ENCODE results near the gene IGF2BP3. TPM values are rescaled to one million over a fixed set of nuclear protein-coding genes. Genes with fewer than 3 reads are reported as not detected.

IGF2BP3 gene
- total and polyA plus RNA-seq, 4 donors, result 0.08 to 1.6 (median 0.71) TPM; not detected in 1

GRCh38 chr7:23295401-23295697, 174.9 kb downstream of the IGF2BP3 start:
- Histone ChIP-seq H3K9me3 (ENCODE audit: control insufficient read depth, low read length) (no peaks in the 10 kb centered on the region), H3K4me1 (ENCODE audit: control insufficient read depth in 1 of 2, insufficient read depth in 2 of 2, low read length in 2 of 2) (peaks cover 0 to 2% of the 10 kb centered on the region in 2 donors), H3K27ac (ENCODE audit: low read depth in 1 of 2, low read length in 2 of 2) (no peak overlapping the region), H3K36me3 (ENCODE audit: control insufficient read depth in 1 of 2, insufficient read depth in 2 of 2, low read length in 1 of 2) (no peaks in the 10 kb centered on the region), H3K4me3 (ENCODE audit: low read length in 2 of 2) (no peak overlapping the region), H3K27me3 (ENCODE audit: control insufficient read depth in 1 of 2, insufficient read depth in 2 of 2, low read length in 1 of 2) (no peaks in the 10 kb centered on the region)
- DNase-seq, result no peak
- intact Hi-C loops (cut with DNase I), result loop anchor here in 1 of 2 donors (5.0 kb wide), 1 partner anchor 237 kb away; the partner anchor contains the start of gene TRA2A
- no peak for ATAC-seq (ENCODE audit: low FRiP score)

GRCh38 chr7:23294549-23295400, 175.5 kb downstream of the IGF2BP3 start:
- peaks cover 0 to 2% of the 10 kb centered on the region in 2 donors for H3K4me1 ChIP-seq (ENCODE audit: control insufficient read depth in 1 of 2, insufficient read depth in 2 of 2, low read length in 2 of 2)
- H3K4me3 ChIP-seq (ENCODE audit: low read length in 2 of 2), result no peak overlapping the region
- H3K27me3 ChIP-seq (ENCODE audit: control insufficient read depth in 1 of 2, insufficient read depth in 2 of 2, low read length in 1 of 2), result no peaks in the 10 kb centered on the region
- no peaks in the 10 kb centered on the region for H3K36me3 ChIP-seq (ENCODE audit: control insufficient read depth in 1 of 2, insufficient read depth in 2 of 2, low read length in 1 of 2)
- H3K27ac ChIP-seq (ENCODE audit: low read depth in 1 of 2, low read length in 2 of 2), result no peak overlapping the region
- ATAC-seq (ENCODE audit: low FRiP score), result no peak
- H3K9me3 ChIP-seq (ENCODE audit: control insufficient read depth, low read length), result no peaks in the 10 kb centered on the region
- no peak for DNase-seq
- intact Hi-C loops (cut with DNase I), result loop anchor here in 1 of 2 donors (5.0 kb wide), 1 partner anchor 238 kb away; the partner anchor contains the start of gene TRA2A
- WGBS, 2 donors, result 78 to 83% methylated on average over 6 of the region's 6 CpGs

GRCh38 chr7:23293500-23294073, 176.7 kb downstream of the IGF2BP3 start:
- H3K4me1 ChIP-seq (ENCODE audit: control insufficient read depth in 1 of 2, insufficient read depth in 2 of 2, low read length in 2 of 2), result peaks cover 0 to 1% of the 10 kb centered on the region in 2 donors
- H3K9me3 ChIP-seq (ENCODE audit: control insufficient read depth, low read length), result no peaks in the 10 kb centered on the region
- intact Hi-C loops (cut with DNase I), result no loop called here
- ATAC-seq (ENCODE audit: low FRiP score) (no peak), DNase-seq (no peak)
- 82 to 88% methylated on average over 12 of the region's 12 CpGs for WGBS, 2 donors
- H3K27ac ChIP-seq (ENCODE audit: low read depth in 1 of 2, low read length in 2 of 2), result no peak overlapping the region
- no peaks in the 10 kb centered on the region for H3K36me3 ChIP-seq (ENCODE audit: control insufficient read depth in 1 of 2, insufficient read depth in 2 of 2, low read length in 1 of 2)
- no peaks in the 10 kb centered on the region for H3K27me3 ChIP-seq (ENCODE audit: control insufficient read depth in 1 of 2, insufficient read depth in 2 of 2, low read length in 1 of 2)
- no peak overlapping the region for H3K4me3 ChIP-seq (ENCODE audit: low read length in 2 of 2)

- intact Hi-C loops (cut with DNase I), result no loop called here
- no peak for ATAC-seq (ENCODE audit: low FRiP score)
- H3K27ac ChIP-seq (ENCODE audit: low read depth in 1 of 2, low read length in 2 of 2), result no peak overlapping the region
- H3K36me3 ChIP-seq (ENCODE audit: control insufficient read depth in 1 of 2, insufficient read depth in 2 of 2, low read length in 1 of 2), result no peaks in the 10 kb centered on the region
- DNase-seq, result no peak
- H3K4me3 ChIP-seq (ENCODE audit: low read length in 2 of 2), result no peak overlapping the region
- 91 to 95% methylated on average over 4 of the region's 4 CpGs for WGBS, 2 donors
- no peaks in the 10 kb centered on the region for H3K4me1 ChIP-seq (ENCODE audit: control insufficient read depth in 1 of 2, insufficient read depth in 2 of 2, low read length in 2 of 2)
- no peaks in the 10 kb centered on the region for H3K9me3 ChIP-seq (ENCODE audit: control insufficient read depth, low read length)
- no peaks in the 10 kb centered on the region for H3K27me3 ChIP-seq (ENCODE audit: control insufficient read depth in 1 of 2, insufficient read depth in 2 of 2, low read length in 1 of 2)
Observed at GRCh38 chr7:23292623-23293022, 177.7 kb downstream of the IGF2BP3 start.

GRCh38 chr7:23291957-23292560, 178.2 kb downstream of the IGF2BP3 start:
- no peak for ATAC-seq (ENCODE audit: low FRiP score)
- H3K4me3 ChIP-seq (ENCODE audit: low read length in 2 of 2), result no peak overlapping the region
- 72 to 73% methylated on average over 3 of the region's 3 CpGs for WGBS, 2 donors

GRCh38 chr7:23290993-23291392, 179.3 kb downstream of the IGF2BP3 start:
- 91 to 94% methylated on average over 9 of the region's 9 CpGs for WGBS, 2 donors
- ATAC-seq (ENCODE audit: low FRiP score), result no peak
- intact Hi-C loops (cut with DNase I), result no loop called here

More at GRCh38 chr7:23291957-23292560, 178.2 kb downstream of the IGF2BP3 start:
- no peak for DNase-seq
- intact Hi-C loops (cut with DNase I), result no loop called here
- Histone ChIP-seq H3K4me1 (ENCODE audit: control insufficient read depth in 1 of 2, insufficient read depth in 2 of 2, low read length in 2 of 2) (no peaks in the 10 kb centered on the region), H3K27me3 (ENCODE audit: control insufficient read depth in 1 of 2, insufficient read depth in 2 of 2, low read length in 1 of 2) (no peaks in the 10 kb centered on the region), H3K27ac (ENCODE audit: low read depth in 1 of 2, low read length in 2 of 2) (no peak overlapping the region), H3K9me3 (ENCODE audit: control insufficient read depth, low read length) (no peaks in the 10 kb centered on the region), H3K36me3 (ENCODE audit: control insufficient read depth in 1 of 2, insufficient read depth in 2 of 2, low read length in 1 of 2) (no peaks in the 10 kb centered on the region)

GRCh38 chr7:23287612-23288011, 182.7 kb downstream of the IGF2BP3 start:
- DNase-seq, result no peak
- intact Hi-C loops (cut with DNase I), result no loop called here
- no peaks in the 10 kb centered on the region for H3K27me3 ChIP-seq (ENCODE audit: control insufficient read depth in 1 of 2, insufficient read depth in 2 of 2, low read length in 1 of 2)
- no peaks in the 10 kb centered on the region for H3K9me3 ChIP-seq (ENCODE audit: control insufficient read depth, low read length)
- no peaks in the 10 kb centered on the region for H3K36me3 ChIP-seq (ENCODE audit: control insufficient read depth in 1 of 2, insufficient read depth in 2 of 2, low read length in 1 of 2)
- no peak for ATAC-seq (ENCODE audit: low FRiP score)
- no peak overlapping the region for H3K27ac ChIP-seq (ENCODE audit: low read depth in 1 of 2, low read length in 2 of 2)
- H3K4me3 ChIP-seq (ENCODE audit: low read length in 2 of 2), result no peak overlapping the region
- H3K4me1 ChIP-seq (ENCODE audit: control insufficient read depth in 1 of 2, insufficient read depth in 2 of 2, low read length in 2 of 2), result no peaks in the 10 kb centered on the region
- WGBS, 2 donors, result 93 to 94% methylated on average over 5 of the region's 5 CpGs

More at GRCh38 chr7:23290993-23291392, 179.3 kb downstream of the IGF2BP3 start:
- Histone ChIP-seq H3K27me3 (ENCODE audit: control insufficient read depth in 1 of 2, insufficient read depth in 2 of 2, low read length in 1 of 2) (no peaks in the 10 kb centered on the region), H3K36me3 (ENCODE audit: control insufficient read depth in 1 of 2, insufficient read depth in 2 of 2, low read length in 1 of 2) (no peaks in the 10 kb centered on the region), H3K9me3 (ENCODE audit: control insufficient read depth, low read length) (no peaks in the 10 kb centered on the region), H3K4me1 (ENCODE audit: control insufficient read depth in 1 of 2, insufficient read depth in 2 of 2, low read length in 2 of 2) (no peaks in the 10 kb centered on the region), H3K4me3 (ENCODE audit: low read length in 2 of 2) (no peak overlapping the region), H3K27ac (ENCODE audit: low read depth in 1 of 2, low read length in 2 of 2) (no peak overlapping the region)
- DNase-seq, result no peak

GRCh38 chr7:23285657-23286646, 184.3 kb downstream of the IGF2BP3 start:
- no peaks in the 10 kb centered on the region for H3K9me3 ChIP-seq (ENCODE audit: control insufficient read depth, low read length)
- ATAC-seq (ENCODE audit: low FRiP score), result no peak
- DNase-seq, result no peak
- intact Hi-C loops (cut with DNase I), result no loop called here
- no peaks in the 10 kb centered on the region for H3K4me1 ChIP-seq (ENCODE audit: control insufficient read depth in 1 of 2, insufficient read depth in 2 of 2, low read length in 2 of 2)
- no peak overlapping the region for H3K27ac ChIP-seq (ENCODE audit: low read depth in 1 of 2, low read length in 2 of 2)
- WGBS, 2 donors, result 75 to 81% methylated on average over 17 to 18 of the region's 18 CpGs
- no peaks in the 10 kb centered on the region for H3K27me3 ChIP-seq (ENCODE audit: control insufficient read depth in 1 of 2, insufficient read depth in 2 of 2, low read length in 1 of 2)
- no peaks in the 10 kb centered on the region for H3K36me3 ChIP-seq (ENCODE audit: control insufficient read depth in 1 of 2, insufficient read depth in 2 of 2, low read length in 1 of 2)
- no peak overlapping the region for H3K4me3 ChIP-seq (ENCODE audit: low read length in 2 of 2)

Measured in aorta (tissue), 5 donors.